Stimulated activated CD4-positive, alpha-beta T cell treated with anti-CD3 and anti-CD28 coated beads, Interleukin-15, amount 100 ng/mL, for 1 hour (primary cell): ENCODE data around the gene SOX2.

Experiments used
- DNase-seq, 2 donors: peaks; one replicate each; pipeline ENCODE4 v3.0.0-alpha.2; 2020; ENCODE audit warnings: low read depth in 1 of 2, low spot score in 1 of 2

SOX2 gene

GRCh38 chr3:181704421-181705085 lies 7.2 kb upstream of the SOX2 start:
- DNase-seq, result no peak

GRCh38 chr3:181705086-181705480 lies 6.6 kb upstream of the SOX2 start:
- DNase-seq, result no peak

- DNase-seq, result no peak
These were observed 3.7 kb upstream of the SOX2 start for GRCh38 chr3:181707980-181708379.

GRCh38 chr3:181709537-181710279 lies 2.0 kb upstream of the SOX2 start:
- DNase-seq, result peak in 1 of 2 donors; percentile 35

GRCh38 chr3:181710345-181711291 lies 1.1 kb upstream of the SOX2 start:
- no peak for DNase-seq

- DNase-seq, result no peak
These were observed 464 bp downstream of the SOX2 start for GRCh38 chr3:181712226-181712552.

GRCh38 chr3:181712553-181713279 lies 991 bp downstream of the SOX2 start:
- DNase-seq, result no peak

- DNase-seq, result no peak
These were observed 1.5 kb downstream of the SOX2 start for GRCh38 chr3:181713280-181713647.

- no peak for DNase-seq
These were observed 2.2 kb downstream of the SOX2 start for GRCh38 chr3:181713676-181714612.

- DNase-seq, result no peak
These were observed 4.0 kb downstream of the SOX2 start for GRCh38 chr3:181715571-181716340.

GRCh38 chr3:181716966-181717365 lies 5.2 kb downstream of the SOX2 start:
- no peak for DNase-seq

GRCh38 chr3:181717549-181718171 lies 5.9 kb downstream of the SOX2 start:
- DNase-seq, result no peak

- no peak for DNase-seq
These were observed 6.6 kb downstream of the SOX2 start for GRCh38 chr3:181718369-181718768.

GRCh38 chr3:181718987-181719911 lies 7.5 kb downstream of the SOX2 start:
- DNase-seq, result no peak

GRCh38 chr3:181719991-181720680 lies 8.4 kb downstream of the SOX2 start:
- no peak for DNase-seq

- no peak for DNase-seq
These were observed 9.5 kb downstream of the SOX2 start for GRCh38 chr3:181721046-181721875.
